Stimulated activated CD4-positive, alpha-beta T cell treated with anti-CD3 and anti-CD28 coated beads, Interleukin-15, amount 100 ng/mL, for 1 hour (primary cell): ENCODE data around the gene MTOR.
A peak's percentile ranks its signal among the peaks of the same experiment; 100 is the strongest.
"Not testable (repeated sequence)": the region's sequence is repeated elsewhere in the genome, so short reads cannot be mapped to it uniquely, and the experiment has no call there.

Experiments used
- DNase-seq, 2 donors: peaks; one replicate each; pipeline ENCODE4 v3.0.0-alpha.2; 2020; ENCODE audit warnings: low read depth in 1 of 2, low spot score in 1 of 2

The MTOR gene

DNA sequence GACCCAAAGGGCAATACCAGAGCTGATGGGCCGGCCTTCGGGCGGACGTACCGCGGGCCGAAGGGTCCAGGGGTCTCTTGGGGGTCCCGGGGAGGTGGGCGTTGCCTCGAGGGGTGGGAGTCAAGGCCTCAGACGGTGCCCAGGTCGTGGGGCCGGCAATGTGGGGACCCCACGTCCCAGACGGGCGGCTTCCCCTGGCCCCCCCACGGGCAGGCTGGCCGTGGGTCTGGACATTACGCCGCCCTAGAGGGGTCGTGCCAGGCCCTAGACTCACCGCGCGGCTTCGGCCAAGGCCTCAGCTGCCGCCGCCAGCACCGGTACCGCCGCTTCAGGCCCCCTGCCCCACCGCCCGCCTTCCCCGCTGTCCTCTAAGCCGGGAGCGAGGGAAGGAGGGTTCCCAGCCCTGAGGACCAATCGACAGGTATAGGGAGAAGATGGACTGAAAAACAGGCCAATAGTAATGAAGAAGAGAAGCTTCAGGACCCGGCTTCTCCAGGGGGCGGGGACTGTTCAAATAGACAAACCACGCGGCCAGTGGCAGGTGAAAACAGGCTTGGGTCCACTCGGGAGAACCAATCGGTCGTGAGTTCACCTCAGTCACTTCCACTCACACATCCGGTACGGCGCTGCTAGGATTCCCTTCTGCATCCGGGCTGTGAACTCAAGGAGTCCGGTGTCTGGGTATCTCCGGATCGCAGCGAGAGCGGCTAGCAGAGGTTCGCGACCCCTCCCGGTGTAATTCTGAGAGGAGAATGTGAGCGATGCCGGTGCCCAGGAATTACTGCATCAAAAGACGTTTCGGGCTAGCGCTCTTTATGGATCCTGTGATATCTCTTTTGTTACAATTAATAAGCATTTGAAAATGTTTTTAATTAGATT lies at the start of gene MTOR:
Gene MTOR, minus strand, starts transcription at position 381 of the 879 bp plus-strand sequence. CDS start 3,142 bp downstream, outside the sequence.
- peak; percentile 82 to 92 for DNase-seq

DNA sequence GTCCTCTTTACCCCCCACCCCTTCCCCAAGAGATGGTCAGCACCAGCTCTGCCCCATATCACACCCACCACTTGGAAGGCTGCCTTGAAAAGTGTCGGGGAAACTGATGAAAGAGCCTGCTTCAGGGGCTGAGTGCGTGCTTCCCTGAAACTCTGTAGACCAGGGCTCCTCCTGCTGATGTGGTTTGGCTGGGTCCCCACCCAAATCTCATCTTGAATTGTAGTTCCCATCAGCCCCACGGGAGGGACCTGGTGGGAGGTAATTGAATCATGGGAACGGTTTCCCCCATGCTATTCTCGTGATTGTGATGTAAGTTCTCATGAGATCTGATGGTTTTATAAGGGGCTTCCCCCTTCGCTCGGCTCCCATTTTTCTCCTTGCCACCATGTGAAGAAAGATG lies 47.0 kb upstream of the MTOR start:
- DNase-seq: no peak

DNA sequence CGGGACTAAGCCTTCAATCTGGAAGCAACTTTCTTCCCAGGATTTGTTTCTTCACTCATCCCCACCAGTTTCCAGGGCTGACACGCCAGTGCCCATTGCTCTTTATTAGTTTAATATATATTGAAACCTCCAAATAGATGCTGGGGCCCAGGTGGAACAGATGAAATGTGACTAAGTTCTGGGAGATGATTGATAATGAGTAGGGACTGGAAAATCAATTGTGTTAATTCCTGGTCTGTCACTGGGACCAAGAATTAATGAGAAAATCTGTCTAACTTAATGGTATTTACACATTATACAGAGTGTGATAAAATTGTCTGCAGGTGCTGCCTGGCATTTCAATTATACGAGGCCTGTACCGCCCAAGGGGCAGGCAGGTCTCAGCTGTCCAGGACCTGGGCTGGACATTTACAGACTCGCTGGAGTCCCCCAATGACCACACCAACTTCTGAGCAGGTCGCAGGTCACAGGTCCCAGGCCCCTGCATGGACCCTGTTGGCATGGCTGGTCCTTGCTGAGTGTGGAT lies 46.4 kb upstream of the MTOR start:
- DNase-seq: no peak

DNA sequence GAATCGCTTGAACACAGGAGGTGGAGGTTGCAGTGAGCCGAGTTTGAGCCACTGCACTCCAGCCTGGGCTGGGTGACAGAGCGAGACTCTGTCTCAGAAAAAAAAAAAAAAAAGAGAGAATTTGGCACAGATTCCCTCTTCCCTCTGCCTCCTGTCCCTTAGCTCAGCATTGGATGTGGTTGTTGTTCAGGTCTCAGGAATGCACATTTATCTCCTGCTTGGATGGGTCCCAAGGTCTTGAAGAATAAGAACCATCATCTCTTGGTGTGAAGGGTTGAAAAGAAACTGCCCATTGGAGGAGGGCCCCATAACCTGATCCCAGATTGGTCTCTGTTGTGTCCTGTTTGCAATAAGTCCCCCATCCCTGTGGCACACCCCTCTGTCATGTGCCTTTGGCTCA lies 45.5 kb upstream of the MTOR start:
- DNase-seq: no peak

DNA sequence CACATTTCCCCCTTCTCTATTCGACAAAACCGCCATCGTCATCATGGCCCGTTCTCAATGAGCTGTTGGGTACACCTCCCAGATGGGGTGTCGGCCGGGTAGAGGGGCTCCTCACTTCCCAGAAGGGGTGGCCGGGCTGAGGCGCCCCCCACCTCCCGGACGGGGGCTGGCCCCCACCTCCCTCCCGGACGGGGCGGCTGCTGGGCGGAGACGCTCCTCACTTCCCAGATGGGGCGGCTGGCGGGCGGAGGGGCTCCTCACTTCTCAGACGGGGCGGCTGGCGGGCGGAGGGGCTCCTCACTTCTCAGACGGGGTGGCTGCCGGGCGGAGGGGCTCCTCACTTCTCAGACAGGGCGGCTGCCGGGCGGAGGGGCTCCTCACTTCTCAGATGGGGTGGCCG lies 43.2 kb upstream of the MTOR start:
- not testable (repeated sequence) for DNase-seq

DNA sequence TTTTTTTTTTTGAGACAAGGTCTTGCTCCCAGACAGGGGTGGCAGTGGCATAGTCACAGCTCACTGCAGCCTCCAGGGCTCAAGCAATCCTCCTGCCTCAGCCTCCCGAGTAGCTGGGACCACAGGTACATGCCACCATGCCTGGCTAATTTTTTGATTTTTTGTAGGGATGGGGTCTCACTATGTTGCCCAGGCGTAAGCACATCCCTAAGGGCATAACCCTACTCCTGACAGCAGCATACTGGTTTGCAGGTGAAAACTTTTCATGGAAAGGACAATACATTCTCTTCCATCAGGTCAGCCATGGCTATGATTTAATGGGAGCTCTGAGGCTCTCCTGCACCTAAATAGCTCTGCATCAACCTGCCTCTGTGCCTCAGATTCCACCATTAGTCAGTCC lies 40.0 kb upstream of the MTOR start:
- DNase-seq: no peak

DNA sequence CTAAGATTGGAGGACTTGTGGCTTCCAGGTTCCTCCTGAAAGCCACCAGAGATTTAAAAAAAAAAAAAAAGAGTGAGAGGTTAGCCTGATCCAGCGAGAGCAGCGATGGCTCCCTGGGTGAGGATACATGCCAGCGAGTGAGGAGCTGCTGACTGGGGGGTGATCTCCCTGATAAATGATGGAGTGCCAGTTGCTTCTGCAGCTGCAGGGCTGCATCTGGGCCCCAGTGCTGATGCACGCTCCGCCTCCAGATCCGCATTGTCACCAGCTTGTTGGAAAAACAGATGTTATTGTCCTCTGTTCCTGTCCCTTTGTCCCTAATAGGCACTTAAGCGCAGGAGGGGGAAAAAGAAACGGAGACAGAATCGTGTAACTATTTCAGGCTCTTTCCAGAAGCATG lies 39.2 kb upstream of the MTOR start:
- DNase-seq: no peak

DNA sequence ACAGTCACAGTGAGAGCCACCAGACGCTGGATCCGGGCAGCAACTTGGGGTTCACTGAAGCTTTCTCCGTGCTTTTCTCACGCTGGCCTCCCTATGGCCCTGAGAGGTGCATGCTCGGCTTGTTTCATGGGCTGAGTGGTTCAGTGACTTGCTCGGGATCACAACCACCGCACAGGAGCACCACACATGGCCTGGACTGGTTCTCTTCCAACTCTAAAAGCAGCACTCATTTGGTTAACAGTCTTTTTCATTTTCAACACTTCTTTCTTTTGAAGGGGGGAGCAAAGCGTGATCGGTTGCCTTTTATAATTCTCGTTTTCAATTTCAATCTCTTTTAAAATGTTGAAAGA lies 36.8 kb upstream of the MTOR start:
- no peak for DNase-seq

DNA sequence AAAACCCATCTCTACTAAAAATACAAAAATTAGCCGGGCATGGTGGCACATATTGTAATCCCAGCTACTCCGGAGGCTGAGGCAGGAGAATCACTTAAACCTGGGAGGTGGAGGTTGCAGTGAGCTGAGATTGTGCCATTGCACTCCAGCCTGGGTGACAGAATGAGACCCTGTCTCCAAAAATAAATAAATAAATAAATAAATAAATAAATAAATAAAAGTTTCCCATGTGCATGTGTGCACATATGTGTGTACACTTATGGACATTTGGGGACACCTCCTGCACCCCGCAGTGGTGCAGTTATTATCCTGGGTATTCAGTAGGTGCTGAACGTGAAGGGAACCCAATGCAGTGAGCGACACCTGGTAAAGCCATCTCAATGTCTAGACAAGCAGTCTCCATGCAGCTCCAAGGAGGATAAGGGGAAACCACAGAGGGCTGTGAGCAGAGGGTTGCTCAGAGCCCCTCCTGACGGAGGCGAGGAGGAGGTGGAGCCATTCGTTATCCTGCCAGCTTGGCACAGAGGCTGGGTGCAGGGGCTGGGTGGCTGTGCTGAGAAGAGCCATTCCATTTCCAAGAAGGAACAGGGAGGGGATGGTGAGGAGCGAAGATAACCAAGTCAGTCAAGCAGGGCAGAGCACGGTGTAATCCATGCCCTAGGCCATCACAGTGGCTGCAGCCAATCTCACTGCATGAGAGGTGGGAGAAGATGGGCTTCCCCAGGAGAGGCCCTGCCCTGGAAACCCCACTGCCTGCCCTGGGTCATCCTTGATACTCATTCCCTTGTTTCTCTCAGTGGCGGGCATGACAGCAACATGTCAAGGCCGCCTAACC lies 36.3 kb upstream of the MTOR start:
- DNase-seq: no peak

DNA sequence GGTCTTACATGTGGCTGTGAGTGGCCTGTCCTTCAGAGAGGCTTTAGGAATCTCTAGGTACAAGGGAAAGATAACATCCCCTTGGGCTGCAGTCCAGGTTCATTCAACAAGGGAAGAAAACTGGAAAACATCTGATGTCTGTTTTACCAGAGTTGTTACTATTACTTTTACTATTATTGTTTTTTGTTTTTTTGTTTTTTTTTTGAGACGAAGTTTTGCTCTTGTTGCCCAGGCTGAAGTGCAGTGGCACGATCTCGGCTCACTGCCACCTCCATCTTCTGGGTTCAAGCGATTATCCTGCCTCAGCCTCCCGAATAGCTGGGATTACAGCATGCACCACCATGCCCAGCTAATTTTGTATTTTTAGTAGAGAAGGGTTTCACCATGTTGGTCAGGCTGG lies 35.4 kb upstream of the MTOR start:
- not testable (repeated sequence) for DNase-seq

DNA sequence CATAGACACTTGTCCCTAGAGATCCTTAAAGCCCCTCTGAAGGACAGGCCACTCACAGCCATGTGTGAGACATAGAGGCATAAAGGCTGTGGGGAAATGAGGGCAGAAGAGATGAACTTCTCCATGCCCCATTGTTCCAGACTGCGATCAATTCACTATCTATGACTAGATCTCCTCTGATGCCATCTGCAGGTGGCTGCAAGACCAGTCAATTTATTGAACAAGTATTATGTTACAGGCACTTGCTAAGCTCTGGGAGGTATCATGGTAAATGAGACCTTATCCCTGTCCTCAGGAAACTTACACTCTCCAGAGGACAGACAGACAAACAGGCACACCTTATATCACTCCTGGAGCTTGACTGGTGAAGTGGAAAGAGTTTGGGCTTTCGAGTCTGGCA lies 33.6 kb upstream of the MTOR start:
- no peak for DNase-seq

DNA sequence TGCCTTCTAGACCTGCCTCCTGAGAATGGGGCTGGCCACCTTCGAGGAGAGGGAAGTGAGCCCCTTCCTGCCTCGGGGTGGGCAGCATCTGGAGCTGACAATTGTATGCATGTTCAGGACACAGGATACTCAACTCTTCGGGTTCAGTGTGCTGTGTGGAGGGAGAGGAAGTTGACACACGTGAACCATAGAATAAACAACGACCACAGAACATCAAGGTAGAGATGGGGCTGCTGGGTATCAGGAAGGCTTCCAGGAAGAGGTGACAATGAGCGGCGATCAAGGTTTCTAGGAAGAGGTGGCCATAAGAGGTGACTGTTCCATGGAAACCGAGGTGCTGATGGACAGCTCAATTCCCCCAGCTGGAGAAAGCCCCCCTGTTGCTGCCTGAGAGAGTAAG lies 32.6 kb upstream of the MTOR start:
- no peak for DNase-seq

DNA sequence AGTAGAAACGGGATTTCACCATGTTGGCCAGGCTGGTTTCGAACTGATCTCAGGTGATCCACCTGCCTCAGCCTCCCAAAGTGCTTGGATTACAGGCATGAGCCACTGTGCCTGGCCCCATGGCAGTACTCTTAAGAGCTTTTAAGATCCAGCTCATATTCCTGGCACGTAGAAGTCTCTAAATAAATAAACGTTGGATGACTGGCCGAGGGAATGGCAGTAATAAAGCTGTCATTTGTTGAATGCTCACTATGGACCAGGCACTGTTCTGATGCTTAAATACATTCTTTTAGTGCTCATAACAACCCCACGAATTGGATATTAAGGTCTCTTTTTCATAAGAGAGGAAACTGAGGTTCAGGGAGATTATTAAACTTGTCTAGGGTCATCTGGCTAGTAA lies 31.5 kb upstream of the MTOR start:
- no peak for DNase-seq

DNA sequence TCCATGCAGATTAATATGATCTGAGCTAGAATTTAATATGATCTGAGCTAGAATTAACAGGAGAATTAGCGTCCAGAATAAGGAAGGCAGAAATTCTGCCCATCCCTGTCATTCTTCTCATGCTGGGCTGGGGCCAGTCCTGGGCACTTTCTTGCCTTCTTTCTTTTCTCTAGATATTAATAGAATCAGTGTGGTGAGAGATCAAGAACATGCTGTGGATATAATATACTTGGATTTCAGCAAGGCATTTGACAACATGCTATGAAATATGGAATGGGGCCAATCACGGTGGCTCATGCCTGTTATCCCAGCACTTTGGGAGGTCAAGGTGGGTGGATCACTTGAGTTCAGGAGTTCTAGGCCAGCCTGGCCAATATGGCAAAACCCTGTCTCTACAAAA lies 28.7 kb upstream of the MTOR start:
- no peak for DNase-seq

DNA sequence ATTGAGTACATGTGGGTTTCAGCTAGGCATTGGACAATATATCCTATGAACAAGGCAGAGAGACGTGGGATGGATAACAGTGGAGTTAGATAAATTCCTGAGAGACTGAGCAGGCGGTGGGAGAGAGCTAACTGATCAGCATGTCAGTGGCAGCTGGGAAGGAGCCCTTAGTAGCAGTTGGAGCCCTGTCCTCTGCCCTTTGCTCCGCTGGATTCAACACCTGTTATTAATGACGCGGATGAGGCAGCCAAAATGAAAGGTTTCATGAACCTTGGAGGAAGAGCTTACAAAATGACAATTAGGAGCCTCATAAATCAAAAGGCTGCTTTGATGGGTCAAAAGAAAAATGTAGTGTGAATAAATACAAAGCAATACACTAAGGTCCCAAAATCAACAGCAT lies 26.7 kb upstream of the MTOR start:
- no peak for DNase-seq

DNA sequence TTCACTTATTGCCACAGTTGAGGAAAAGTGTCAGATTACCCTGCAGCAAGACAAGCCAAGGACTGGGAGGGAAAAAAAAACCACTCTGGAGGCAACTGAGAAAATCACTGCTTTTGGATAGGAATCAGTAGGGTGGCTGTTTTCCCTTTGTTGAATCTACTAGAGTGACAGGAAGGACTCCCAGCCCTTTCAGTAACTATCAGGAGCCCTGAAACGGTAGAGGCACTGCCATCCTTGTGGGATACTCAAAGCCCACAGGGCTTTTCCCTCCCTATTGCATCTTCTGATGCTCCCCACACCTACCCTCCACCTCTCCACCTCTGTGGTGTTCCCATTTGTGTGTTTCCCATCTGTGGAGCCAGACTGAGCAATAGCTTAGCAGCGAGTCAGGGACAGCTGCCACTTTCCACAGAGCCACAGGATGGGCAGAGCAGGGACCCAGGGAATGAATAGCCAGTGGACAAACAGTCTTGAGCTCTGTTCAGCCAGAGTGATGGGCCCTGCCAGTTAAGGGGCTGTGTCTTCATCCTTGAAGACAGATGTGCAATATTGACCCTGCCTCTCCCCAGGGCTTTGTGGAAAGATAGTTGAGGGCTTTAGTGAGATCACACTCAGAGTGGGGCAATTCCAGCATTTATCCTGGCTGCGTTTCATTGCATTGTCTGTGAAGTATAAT lies 24.5 kb upstream of the MTOR start:
- no peak for DNase-seq

DNA sequence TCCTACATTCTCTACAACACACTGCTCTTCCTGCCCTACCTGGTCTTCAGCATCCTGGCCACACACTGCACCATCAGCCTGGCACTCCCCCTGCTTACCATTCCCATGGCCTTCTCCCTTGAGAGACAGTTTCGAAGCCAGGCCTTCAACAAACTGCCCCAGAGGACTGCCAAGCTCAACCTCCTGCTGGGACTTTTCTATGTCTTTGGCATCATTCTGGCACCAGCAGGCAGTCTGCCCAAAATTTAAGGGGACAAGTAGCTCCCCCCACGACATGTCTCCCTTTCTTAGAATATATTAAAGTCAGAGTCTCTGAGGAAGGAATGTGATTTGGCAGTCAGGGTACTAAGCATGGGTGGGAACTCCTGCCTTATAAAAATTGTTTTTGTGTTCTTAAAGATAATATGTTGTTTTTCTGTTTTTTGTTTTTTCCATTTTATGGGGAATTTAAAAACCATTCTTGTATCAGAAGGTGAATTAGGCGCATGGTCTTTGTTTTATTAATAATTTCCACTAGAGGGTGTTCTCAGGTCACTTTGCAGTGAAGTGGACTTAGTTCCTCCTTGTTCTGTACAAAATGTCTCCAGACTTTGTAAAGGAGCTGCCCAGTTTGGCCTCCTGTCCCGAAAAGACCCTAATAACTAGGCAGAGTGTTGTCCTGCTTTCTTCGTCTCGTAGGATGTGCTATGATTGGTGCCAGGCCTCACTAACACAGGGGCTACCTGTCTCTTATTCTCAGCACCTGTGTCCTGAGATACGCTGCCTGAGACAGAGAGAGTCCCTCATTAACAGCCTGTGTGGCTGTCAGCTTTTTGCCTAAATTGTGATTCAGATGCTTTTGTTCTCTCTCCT lies 23.8 kb upstream of the MTOR start:
- no peak for DNase-seq

DNA sequence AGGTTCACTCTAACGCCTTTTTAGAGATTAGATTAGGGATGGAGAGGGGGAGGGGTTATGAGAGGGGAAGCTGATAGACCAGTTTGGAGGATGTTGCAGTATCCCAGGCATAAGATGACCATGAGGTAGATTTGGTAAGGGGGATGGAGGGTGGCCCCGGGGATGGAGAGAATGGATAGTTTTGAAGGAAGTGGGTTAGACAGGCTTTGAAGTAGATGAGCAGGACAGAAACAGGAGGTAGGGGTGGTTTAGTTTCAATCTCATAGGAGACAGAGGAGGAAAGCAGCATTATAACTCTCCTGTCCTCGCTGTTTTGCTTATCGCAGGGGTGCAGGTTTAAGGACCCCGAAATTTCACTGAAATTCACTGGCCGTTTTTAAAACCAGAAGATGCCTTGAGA lies 22.4 kb upstream of the MTOR start:
- no peak for DNase-seq

DNA sequence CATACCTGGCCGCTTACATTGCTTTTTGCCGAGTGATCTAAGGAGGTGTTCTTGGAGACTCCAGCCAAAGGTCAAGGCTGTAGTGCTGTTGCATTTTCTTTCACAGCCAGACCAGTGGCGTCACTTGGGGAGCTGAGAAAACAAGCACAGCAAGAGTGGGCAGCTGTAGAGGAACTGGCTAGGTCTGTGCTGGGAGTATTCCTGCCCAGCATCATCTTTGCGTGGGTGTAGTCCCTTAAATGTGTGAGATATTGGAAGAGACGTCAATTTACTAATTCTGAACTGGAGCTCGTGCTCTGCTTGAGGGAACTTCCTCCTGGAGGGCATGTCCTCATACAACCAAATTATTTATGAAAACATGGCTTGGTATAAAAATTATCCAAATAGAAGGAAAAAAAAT lies 20.8 kb upstream of the MTOR start:
- no peak for DNase-seq

DNA sequence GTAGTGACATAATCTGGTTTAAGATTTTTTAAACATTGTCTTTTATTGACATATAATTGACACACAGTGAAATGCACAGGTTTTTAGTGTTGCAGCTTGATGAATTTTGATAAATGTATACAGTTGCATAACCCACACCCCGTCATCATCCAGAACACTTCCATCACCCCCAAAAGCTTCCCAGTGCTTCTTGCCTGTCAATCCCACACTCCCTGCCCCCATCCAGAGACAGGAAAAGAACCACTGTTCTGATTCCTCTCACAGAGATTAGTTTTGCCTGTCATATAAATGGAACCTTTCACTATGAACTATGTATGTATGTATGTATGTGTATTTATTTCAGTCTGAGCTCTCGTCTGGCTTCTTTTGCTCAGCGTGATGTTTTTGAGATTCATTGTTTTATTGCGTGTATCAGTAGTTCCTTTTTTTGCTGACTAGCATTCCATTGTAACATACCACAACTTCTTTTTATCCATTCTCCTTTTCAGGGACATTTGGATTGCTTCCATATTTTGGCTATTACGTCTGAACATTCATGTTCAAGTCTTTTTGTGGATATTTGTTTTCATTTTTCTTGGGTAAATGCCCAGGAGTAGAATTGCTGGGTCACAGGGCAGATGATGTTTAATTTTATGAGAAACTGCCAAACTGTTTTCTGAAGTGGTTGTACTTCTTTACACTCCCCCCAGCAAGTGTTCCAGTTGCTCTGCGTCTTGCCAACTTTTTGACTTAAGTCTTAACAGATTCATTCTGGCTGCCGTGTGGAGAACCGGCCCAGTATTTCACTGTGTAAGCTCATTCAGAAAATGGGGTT lies 19.4 kb upstream of the MTOR start:
- no peak for DNase-seq
